HG03432 (cell line): ENCODE data around the gene NBPF9.
"Not testable (repeated sequence)": the region's sequence is repeated elsewhere in the genome, so short reads cannot be mapped to it uniquely, and the experiment has no call there.

Source experiments
- ATAC-seq: cut with Tn5 transposase; IDR thresholded peaks from one replicate; pipeline ENCODE4 v1.9.1; 2021; ENCODE audit warnings: mild to moderate bottlenecking, moderate library complexity; ENCODE audit not compliant: unreplicated experiment

Gene NBPF9

DNA sequence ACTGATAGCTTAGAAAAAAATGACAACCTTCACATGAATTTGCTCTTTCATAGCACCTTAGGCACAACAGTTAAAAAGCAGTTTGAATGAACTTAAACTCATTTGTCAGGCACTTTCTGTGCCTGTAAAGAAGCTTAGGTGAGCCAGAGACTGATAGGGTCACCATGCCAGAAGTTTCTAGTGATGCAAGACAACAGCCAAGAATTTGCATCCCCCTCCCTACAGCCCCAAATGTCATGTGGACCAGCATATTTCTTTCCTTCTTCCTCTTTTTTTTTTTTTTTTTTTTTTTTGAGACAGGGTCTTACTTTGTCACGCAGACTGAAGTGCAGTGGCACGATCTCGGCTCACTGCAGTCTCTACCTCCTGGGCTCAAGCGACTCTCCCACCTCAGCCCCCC lies 89.8 kb downstream of the NBPF9 start:
- ATAC-seq, result not testable (repeated sequence)

DNA sequence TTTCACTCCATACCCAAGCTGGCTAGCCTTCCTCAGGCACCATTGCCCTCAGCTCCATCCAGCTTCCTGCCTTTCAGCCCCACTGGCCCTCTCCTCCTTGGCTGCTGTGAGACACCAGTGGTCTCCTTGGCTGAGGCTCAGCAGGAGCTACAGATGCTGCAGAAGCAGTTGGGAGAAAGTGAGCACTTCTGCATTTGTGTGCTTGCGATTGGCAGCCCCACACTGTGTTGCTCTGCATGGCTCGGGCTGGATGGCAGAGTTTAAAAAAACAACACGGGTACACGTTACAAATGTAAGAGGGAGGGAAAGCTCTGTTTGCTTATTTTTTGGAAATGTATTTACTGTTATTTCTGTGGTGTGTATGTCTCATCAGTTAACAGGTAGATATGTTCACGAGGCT lies 90.8 kb downstream of the NBPF9 start:
- ATAC-seq, result not testable (repeated sequence)

DNA sequence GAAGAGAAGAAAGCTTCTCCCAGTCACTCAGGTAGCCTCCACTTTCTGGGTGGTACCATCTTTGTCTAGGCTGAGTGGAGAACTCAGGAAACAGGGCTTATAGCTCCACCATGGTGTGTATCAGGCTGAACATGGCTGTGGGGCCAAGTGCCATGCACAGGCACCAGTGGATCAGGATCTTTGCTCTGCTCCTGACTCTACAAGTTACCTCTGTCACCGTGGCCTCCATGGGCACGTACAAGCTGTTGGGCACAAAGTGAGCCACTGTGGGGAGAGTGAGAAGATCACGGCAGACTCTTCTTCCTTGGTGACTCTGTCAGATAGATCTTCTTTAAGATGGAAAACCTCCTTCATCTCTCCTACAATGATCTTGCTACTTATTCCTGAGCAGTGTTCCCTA lies 93.6 kb downstream of the NBPF9 start:
- not testable (repeated sequence) for ATAC-seq

DNA sequence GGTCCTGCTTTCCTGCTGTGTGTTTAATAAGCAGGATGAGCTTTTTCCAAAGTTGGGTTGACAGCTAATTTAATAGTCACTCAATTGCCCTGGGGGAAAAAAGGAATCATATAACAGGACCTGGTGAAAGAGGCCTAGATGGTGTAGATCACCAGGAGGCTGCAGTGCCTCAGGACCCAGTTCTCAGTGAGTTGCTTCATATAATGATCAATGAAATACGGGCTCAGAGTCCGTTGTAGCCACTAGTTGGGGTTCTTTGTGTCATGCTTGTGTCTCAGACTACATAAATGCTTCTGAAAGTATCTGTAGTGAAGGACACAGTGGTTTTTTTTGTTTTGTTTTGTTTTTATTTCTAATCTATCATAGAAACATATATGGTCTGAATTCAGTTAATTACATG lies 94.6 kb downstream of the NBPF9 start:
- not testable (repeated sequence) for ATAC-seq

DNA sequence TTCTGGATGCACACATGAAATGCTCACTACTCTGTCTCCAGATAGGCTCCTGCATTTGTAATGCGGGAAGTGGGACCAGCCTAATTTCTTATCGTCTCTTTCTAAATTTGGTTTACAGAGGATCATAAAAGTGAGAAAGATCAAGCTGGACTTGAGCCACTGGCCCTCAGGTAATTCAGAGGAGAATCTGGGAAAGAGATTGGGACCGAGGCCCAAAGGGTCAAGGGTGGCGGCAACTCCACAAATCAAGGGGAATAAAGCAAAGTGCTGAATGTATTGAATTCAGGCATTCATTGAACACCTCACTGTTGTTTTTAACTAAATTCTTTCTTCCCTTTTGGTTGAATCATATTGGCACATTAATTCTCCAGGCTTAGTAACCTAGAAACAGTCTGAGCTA lies 95.0 kb downstream of the NBPF9 start:
- ATAC-seq, result not testable (repeated sequence)
